ENCODE results near the gene ATP13A4. TPM values are rescaled to one million over a fixed set of nuclear protein-coding genes. Genes with fewer than 3 reads are reported as not detected.

The ATP13A4 gene
- total and polyA plus RNA-seq, 4 experiments from 2014 or later, result 0.25 to 3.0 (median 2.3) TPM; not detected in 1

DNA sequence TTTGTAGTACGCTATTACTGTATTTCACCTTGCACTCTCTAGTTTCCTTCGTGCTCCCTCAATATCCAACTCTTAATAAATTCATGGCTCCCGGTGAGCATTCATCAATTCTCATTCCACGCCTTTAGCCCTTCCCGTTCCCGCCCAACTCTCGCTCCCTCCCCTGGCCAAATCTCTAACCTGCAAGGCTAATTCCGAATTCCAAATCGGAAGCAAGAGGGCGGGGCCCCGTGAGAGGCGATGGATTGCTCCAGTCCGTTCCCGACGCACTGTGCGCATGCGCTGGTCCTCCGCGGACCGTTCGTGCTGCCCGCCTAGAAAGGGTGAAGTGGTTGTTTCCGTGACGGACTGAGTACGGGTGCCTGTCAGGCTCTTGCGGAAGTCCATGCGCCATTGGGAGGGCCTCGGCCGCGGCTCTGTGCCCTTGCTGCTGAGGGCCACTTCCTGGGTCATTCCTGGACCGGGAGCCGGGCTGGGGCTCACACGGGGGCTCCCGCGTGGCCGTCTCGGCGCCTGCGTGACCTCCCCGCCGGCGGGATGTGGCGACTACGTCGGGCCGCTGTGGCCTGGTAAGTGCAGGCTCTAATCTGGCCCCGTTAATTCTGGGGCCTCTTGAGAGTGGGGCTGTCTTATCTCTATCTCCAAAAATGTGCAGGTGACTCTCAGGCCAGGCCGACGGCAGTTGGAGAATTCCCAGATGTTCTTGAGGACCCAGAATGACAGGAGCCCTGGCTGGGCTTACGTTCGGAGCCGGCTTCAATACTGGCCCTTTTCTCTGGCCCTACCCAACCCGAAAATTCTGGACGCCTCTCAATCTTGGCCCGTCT, 38.4 kb upstream of the ATP13A4 start, which contains the start of gene OPA1:
Gene OPA1 (plus strand): TSS at position 368 of the 827 bp plus-strand sequence. CDS start 170 bp downstream, at position 538.
- H3K4me1 Mint-ChIP-seq, result peaks cover 37 to 57% (median 48%) of the 10 kb centered on the region in 4 donors
- peak; percentile 85 to 89 (median 86) for DNase-seq
- H3K27ac Mint-ChIP-seq, result peak within 1 kb of the TSS; percentile 92 to 99 (median 98)
- peaks cover 5% of the 10 kb centered on the region for H3K36me3 ChIP-seq (ENCODE audit: insufficient read depth, low read length)
- H3K27me3 ChIP-seq (ENCODE audit: insufficient read depth, low read length), result no peaks in the 10 kb centered on the region
- CTCF ChIA-PET (ENCODE audit: partially characterized antibody), result no interaction called here
- POLR2A ChIA-PET (ENCODE audit: partially characterized antibody), result no interaction called here
- H3K4me3 ChIP-seq (ENCODE audit: low read length in 2 of 2), result peak within 1 kb of the TSS; percentile 86 to 88
- peaks cover 33% of the 10 kb centered on the region for H3K4me1 ChIP-seq (ENCODE audit: insufficient read depth, low read length)
- no peaks in the 10 kb centered on the region for H3K9me3 Mint-ChIP-seq
- peak within 1 kb of the TSS; percentile 76 for H3K27ac ChIP-seq (ENCODE audit: low read depth, low read length)
- peaks cover 7 to 19% of the 10 kb centered on the region in 2 donors for H3K36me3 Mint-ChIP-seq
- intact Hi-C loops (cut with micrococcal nuclease), result loop anchor here (1.0 to 10.0 kb wide), 2 partner anchors 12 to 678 kb away; partner anchors contain the start of gene MB21D2
- no peaks in the 10 kb centered on the region for H3K27me3 Mint-ChIP-seq
- H3K9me3 ChIP-seq (ENCODE audit: control insufficient read depth in 1 of 2, low read length in 2 of 2), result no peaks in the 10 kb centered on the region
- peak within 1 kb of the TSS; percentile 92 to 99 (median 97) for H3K4me3 Mint-ChIP-seq

- DNase-seq, result no peak
- intact Hi-C loops (cut with micrococcal nuclease), result loop anchor here (10.0 kb wide), 1 partner anchor 675 kb away; the partner anchor contains the start of gene MB21D2
- CTCF ChIA-PET (ENCODE audit: partially characterized antibody), result interaction anchor here (0.6 kb wide), 1 partner anchor 21 kb away, joined by 3 read pairs; no protein-coding TSS in a partner anchor
- POLR2A ChIA-PET (ENCODE audit: partially characterized antibody), result no interaction called here
- Mint-ChIP-seq H3K36me3 (peaks cover 0 to 10% of the 10 kb centered on the region in 2 donors), H3K4me3 (peak overlapping the region in 1 of 8 donors; percentile 59), H3K27ac (no peak overlapping the region), H3K9me3 (no peaks in the 10 kb centered on the region), H3K4me1 (peaks cover 25 to 38% (median 30%) of the 10 kb centered on the region in 4 donors), H3K27me3 (no peaks in the 10 kb centered on the region)
- Histone ChIP-seq H3K27ac (ENCODE audit: low read depth, low read length) (no peak overlapping the region), H3K9me3 (ENCODE audit: control insufficient read depth in 1 of 2, low read length in 2 of 2) (no peaks in the 10 kb centered on the region), H3K4me1 (ENCODE audit: insufficient read depth, low read length) (peaks cover 28% of the 10 kb centered on the region), H3K36me3 (ENCODE audit: insufficient read depth, low read length) (no peaks in the 10 kb centered on the region), H3K4me3 (ENCODE audit: low read length in 2 of 2) (no peak overlapping the region), H3K27me3 (ENCODE audit: insufficient read depth, low read length) (no peaks in the 10 kb centered on the region)
Observed at GRCh38 chr3:193590088-193590856, 35.6 kb upstream of the ATP13A4 start.

GRCh38 chr3:193589616-193590015, 34.9 kb upstream of the ATP13A4 start:
- Mint-ChIP-seq H3K4me3 (peak overlapping the region in 1 of 8 donors; percentile 59), H3K27me3 (no peaks in the 10 kb centered on the region), H3K4me1 (peaks cover 20 to 31% (median 25%) of the 10 kb centered on the region in 4 donors), H3K27ac (no peak overlapping the region), H3K9me3 (no peaks in the 10 kb centered on the region), H3K36me3 (peaks cover 0 to 10% of the 10 kb centered on the region in 2 donors)
- CTCF ChIA-PET (ENCODE audit: partially characterized antibody), result interaction anchor here (0.6 kb wide), 1 partner anchor 22 kb away, joined by 3 read pairs; no protein-coding TSS in a partner anchor
- intact Hi-C loops (cut with micrococcal nuclease), result loop anchor here (10.0 kb wide), 1 partner anchor 675 kb away; the partner anchor contains the start of gene MB21D2
- no peaks in the 10 kb centered on the region for H3K27me3 ChIP-seq (ENCODE audit: insufficient read depth, low read length)
- H3K4me3 ChIP-seq (ENCODE audit: low read length in 2 of 2), result no peak overlapping the region
- H3K4me1 ChIP-seq (ENCODE audit: insufficient read depth, low read length), result peaks cover 24% of the 10 kb centered on the region
- no peaks in the 10 kb centered on the region for H3K9me3 ChIP-seq (ENCODE audit: control insufficient read depth in 1 of 2, low read length in 2 of 2)
- DNase-seq, result no peak
- H3K36me3 ChIP-seq (ENCODE audit: insufficient read depth, low read length), result no peaks in the 10 kb centered on the region
- no peak overlapping the region for H3K27ac ChIP-seq (ENCODE audit: low read depth, low read length)
- POLR2A ChIA-PET (ENCODE audit: partially characterized antibody), result no interaction called here

GRCh38 chr3:193589129-193589528, 34.4 kb upstream of the ATP13A4 start:
- Mint-ChIP-seq H3K27me3 (no peaks in the 10 kb centered on the region), H3K36me3 (peaks cover 0 to 10% of the 10 kb centered on the region in 2 donors), H3K9me3 (no peaks in the 10 kb centered on the region), H3K4me3 (no peak overlapping the region), H3K4me1 (peaks cover 16 to 26% (median 21%) of the 10 kb centered on the region in 4 donors), H3K27ac (no peak overlapping the region)
- Histone ChIP-seq H3K9me3 (ENCODE audit: control insufficient read depth in 1 of 2, low read length in 2 of 2) (no peaks in the 10 kb centered on the region), H3K4me3 (ENCODE audit: low read length in 2 of 2) (no peak overlapping the region), H3K27me3 (ENCODE audit: insufficient read depth, low read length) (no peaks in the 10 kb centered on the region), H3K36me3 (ENCODE audit: insufficient read depth, low read length) (no peaks in the 10 kb centered on the region), H3K4me1 (ENCODE audit: insufficient read depth, low read length) (peaks cover 19% of the 10 kb centered on the region), H3K27ac (ENCODE audit: low read depth, low read length) (no peak overlapping the region)
- CTCF ChIA-PET (ENCODE audit: partially characterized antibody), result no interaction called here
- intact Hi-C loops (cut with micrococcal nuclease), result no loop called here
- no peak for DNase-seq
- POLR2A ChIA-PET (ENCODE audit: partially characterized antibody), result no interaction called here

DNA sequence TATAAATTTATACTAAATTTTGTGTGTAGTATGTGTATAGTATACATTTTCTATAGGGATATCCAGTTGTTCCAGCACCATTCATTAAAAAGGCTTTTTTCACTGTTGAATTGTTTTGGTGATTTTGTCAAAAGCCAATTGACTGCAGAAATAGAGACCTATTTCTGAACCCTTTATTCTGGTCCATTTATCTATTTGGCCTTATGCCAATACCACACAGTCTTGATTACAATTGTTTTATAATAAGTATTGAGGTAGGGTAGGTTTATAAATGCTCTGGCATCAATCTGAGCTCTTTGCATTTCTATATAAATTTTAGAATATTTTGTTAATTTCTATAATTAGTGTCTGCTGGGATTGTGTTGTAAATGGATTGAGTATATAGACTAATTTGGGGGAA, 31.8 kb upstream of the ATP13A4 start:
- DNase-seq, result no peak
- Histone ChIP-seq H3K27me3 (ENCODE audit: insufficient read depth, low read length) (no peaks in the 10 kb centered on the region), H3K36me3 (ENCODE audit: insufficient read depth, low read length) (no peaks in the 10 kb centered on the region), H3K4me1 (ENCODE audit: insufficient read depth, low read length) (peaks cover 3% of the 10 kb centered on the region), H3K9me3 (ENCODE audit: control insufficient read depth in 1 of 2, low read length in 2 of 2) (no peaks in the 10 kb centered on the region), H3K27ac (ENCODE audit: low read depth, low read length) (no peak overlapping the region), H3K4me3 (ENCODE audit: low read length in 2 of 2) (no peak overlapping the region)
- H3K36me3 Mint-ChIP-seq, result peaks cover 0 to 1% of the 10 kb centered on the region in 2 donors
- H3K9me3 Mint-ChIP-seq, result no peaks in the 10 kb centered on the region
- intact Hi-C loops (cut with micrococcal nuclease), result no loop called here
- peaks cover 0 to 3% (median 2%) of the 10 kb centered on the region in 4 donors for H3K4me1 Mint-ChIP-seq
- H3K4me3 Mint-ChIP-seq, result no peak overlapping the region
- no peak overlapping the region for H3K27ac Mint-ChIP-seq
- H3K27me3 Mint-ChIP-seq, result no peaks in the 10 kb centered on the region
- ChIA-PET CTCF (ENCODE audit: partially characterized antibody) (no interaction called here), POLR2A (ENCODE audit: partially characterized antibody) (no interaction called here)

DNA sequence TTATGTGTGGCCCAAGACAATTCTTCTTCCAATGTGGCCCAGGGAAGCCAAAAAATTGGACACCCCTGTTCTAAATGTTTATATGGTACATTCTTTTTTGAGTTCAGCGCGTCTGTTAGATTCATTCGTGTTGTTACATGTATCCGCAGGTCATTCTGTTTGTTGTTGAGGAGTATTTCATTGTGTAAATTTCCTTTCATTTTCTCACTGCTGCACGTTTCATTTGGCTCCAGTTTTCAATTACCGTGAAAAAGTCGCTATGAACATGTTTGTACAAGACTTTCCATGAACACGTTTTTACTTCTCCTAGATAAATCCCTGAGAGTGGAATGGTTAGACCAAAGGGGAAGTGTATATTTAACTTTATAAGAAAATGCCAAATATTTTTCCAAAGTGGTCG, 30.8 kb upstream of the ATP13A4 start:
- Histone ChIP-seq H3K36me3 (ENCODE audit: insufficient read depth, low read length) (no peaks in the 10 kb centered on the region), H3K27ac (ENCODE audit: low read depth, low read length) (no peak overlapping the region), H3K27me3 (ENCODE audit: insufficient read depth, low read length) (no peaks in the 10 kb centered on the region), H3K4me1 (ENCODE audit: insufficient read depth, low read length) (no peaks in the 10 kb centered on the region), H3K4me3 (ENCODE audit: low read length in 2 of 2) (no peak overlapping the region), H3K9me3 (ENCODE audit: control insufficient read depth in 1 of 2, low read length in 2 of 2) (no peaks in the 10 kb centered on the region)
- H3K9me3 Mint-ChIP-seq, result no peaks in the 10 kb centered on the region
- peaks cover 0 to 2% (median 0%) of the 10 kb centered on the region in 4 donors for H3K4me1 Mint-ChIP-seq
- no peak overlapping the region for H3K4me3 Mint-ChIP-seq
- POLR2A ChIA-PET (ENCODE audit: partially characterized antibody), result no interaction called here
- CTCF ChIA-PET (ENCODE audit: partially characterized antibody), result interaction anchor here (3.2 kb wide), 1 partner anchor 13 kb away, joined by 7 read pairs; no protein-coding TSS in a partner anchor
- no peak overlapping the region for H3K27ac Mint-ChIP-seq
- intact Hi-C loops (cut with micrococcal nuclease), result no loop called here
- H3K36me3 Mint-ChIP-seq, result peaks cover 0 to 1% of the 10 kb centered on the region in 2 donors
- H3K27me3 Mint-ChIP-seq, result no peaks in the 10 kb centered on the region
- DNase-seq, result no peak
